Glomerular endothelial cell (primary cell): ENCODE measurements around the gene SPRTN. TPM values are rescaled to one million over a fixed set of nuclear protein-coding genes. Genes with fewer than 3 reads are reported as not detected.

Experiments
- total RNA-seq: library from RNA; depleted of rRNA; stranded (reverse); fragments of >200 nt; gene quantifications from 2 replicates; pipeline ENCODE4 v1.2.3, GENCODE V29; 2015

SPRTN gene
- total RNA-seq, 1 donor from 2014 or later, result 22.9 TPM

Other genes with a start within 250 kb of the SPRTN start
- gene TRIM67, start 176.2 kb upstream of the SPRTN start, total RNA-seq, result 0.29 and 0.58 TPM in 2 replicates
- 40.5 and 41.7 TPM in 2 replicates for gene GNPAT, start 97.1 kb upstream of the SPRTN start, total RNA-seq
- gene EXOC8, start 441 bp upstream of the SPRTN start, total RNA-seq, result 11.9 and 15.8 TPM in 2 replicates
- 46.3 and 47.1 TPM in 2 replicates for gene EGLN1, start 84.0 kb downstream of the SPRTN start, total RNA-seq
- gene TSNAX, start 190.4 kb downstream of the SPRTN start, total RNA-seq, result 22.5 and 24.5 TPM in 2 replicates